Caco-2 (cell line): ENCODE data around the gene APIP. TPM values are rescaled to one million over a fixed set of nuclear protein-coding genes. Genes with fewer than 3 reads are reported as not detected.
"Not testable (repeated sequence)": the region's sequence is repeated elsewhere in the genome, so short reads cannot be mapped to it uniquely, and the experiment has no call there.

ENCODE experiments used
- BruUV-seq: library from RNA; stranded (reverse); fragments of 400-500 nt; replicated peaks from 2 replicates; lab custom pipeline; 2021; lab: Mats Ljungman, UMichigan
- CTCF ChIA-PET: fragments of 300-600 bp; sonication (Branson Sonifier 250); formaldehyde crosslinking; loops from one replicate; lab custom pipeline; 2022; ENCODE audit warnings: antibody characterized with exemption; lab: Charles Lee
- POLR2A ChIA-PET: fragments of 300-600 bp; sonication (Branson Sonifier 250); formaldehyde crosslinking; loops from one replicate; lab custom pipeline; 2022; ENCODE audit warnings: antibody characterized with exemption; lab: Charles Lee
- DNase-seq, 2 experiments: peaks; one replicate each; pipeline versions ENCODE4 v3.0.0 to v3.0.0-alpha.2; 2020 to 2022
- H3K27me3 ChIP-seq: replicated peaks from 2 replicates; pipeline ENCODE4 v1.6.0; 2011; ENCODE audit warnings: low read length; ENCODE audit not compliant: control insufficient read depth, insufficient read depth
- H3K36me3 ChIP-seq: 2 replicates; pipeline ENCODE4 v1.5.1; 2011; ENCODE audit warnings: low read length; ENCODE audit not compliant: control insufficient read depth, insufficient read depth
- H3K4me1 ChIP-seq: fragments of 250-450 bp; sonication (Bioruptor Pico); 2 replicates; pipeline ENCODE4 v1.5.1; 2020; ENCODE audit warnings: mild to moderate bottlenecking
- H3K4me3 ChIP-seq: 2 replicates; pipeline ENCODE4 v1.5.1; 2011; ENCODE audit warnings: low read depth, mild to moderate bottlenecking, control low read depth, low read length
- H3K9me3 ChIP-seq: fragments of 250-450 bp; sonication (Bioruptor Pico); 2 replicates; pipeline ENCODE4 v1.5.1; 2020; ENCODE audit warnings: mild to moderate bottlenecking, moderate library complexity
- H3K27ac Mint-ChIP-seq: one replicate; pipeline ENCODE4 v1.8.0; 2022; ENCODE audit warnings: mixed read lengths; ENCODE audit not compliant: unreplicated experiment
- H3K27me3 Mint-ChIP-seq: one replicate; pipeline ENCODE4 v1.8.0; 2022; ENCODE audit warnings: mixed read lengths; ENCODE audit not compliant: insufficient read depth, unreplicated experiment
- H3K36me3 Mint-ChIP-seq: one replicate; pipeline ENCODE4 v1.8.0; 2022; ENCODE audit warnings: mild to moderate bottlenecking, mixed read lengths; ENCODE audit not compliant: insufficient read depth, unreplicated experiment
- H3K4me1 Mint-ChIP-seq: one replicate; pipeline ENCODE4 v1.8.0; 2022; ENCODE audit warnings: low read depth, mixed read lengths; ENCODE audit not compliant: unreplicated experiment
- H3K4me3 Mint-ChIP-seq: one replicate; pipeline ENCODE4 v1.8.0; 2022; ENCODE audit warnings: mild to moderate bottlenecking, moderate library complexity, mixed read lengths; ENCODE audit not compliant: unreplicated experiment
- H3K9me3 Mint-ChIP-seq: one replicate; pipeline ENCODE4 v1.8.0; 2022; ENCODE audit warnings: mixed read lengths; ENCODE audit not compliant: unreplicated experiment
- CTCF ChIP-seq, 2 experiments: fragments of 200-600 bp in 1 of 2; IDR thresholded peaks; 1 replicate in 1 of 2; 2 replicates in 1 of 2; pipeline versions ENCODE4 v1.5.1 to v1.8.0; 2011 to 2022; ENCODE audit warnings: antibody characterized with exemption in 1 of 2, control low read depth in 1 of 2, inconsistent platforms in 1 of 2, low read depth in 1 of 2, low read length in 1 of 2, mild to moderate bottlenecking in 1 of 2, moderate library complexity in 1 of 2; ENCODE audit not compliant: insufficient read depth in 1 of 2, severe bottlenecking in 1 of 2, unreplicated experiment in 1 of 2
- intact Hi-C: fragments of 100-400 bp; cut with micrococcal nuclease; formaldehyde crosslinking; loops from one replicate; pipeline ENCODE4 v1.10.0; 2022; ENCODE audit not compliant: unreplicated experiment
- total RNA-seq: library from RNA; stranded (reverse); gene quantifications from 2 replicates; pipeline ENCODE4 v1.2.3, GENCODE V29; 2022

APIP gene
- total RNA-seq, 1 experiment from 2014 or later = 19.8 TPM

DNA sequence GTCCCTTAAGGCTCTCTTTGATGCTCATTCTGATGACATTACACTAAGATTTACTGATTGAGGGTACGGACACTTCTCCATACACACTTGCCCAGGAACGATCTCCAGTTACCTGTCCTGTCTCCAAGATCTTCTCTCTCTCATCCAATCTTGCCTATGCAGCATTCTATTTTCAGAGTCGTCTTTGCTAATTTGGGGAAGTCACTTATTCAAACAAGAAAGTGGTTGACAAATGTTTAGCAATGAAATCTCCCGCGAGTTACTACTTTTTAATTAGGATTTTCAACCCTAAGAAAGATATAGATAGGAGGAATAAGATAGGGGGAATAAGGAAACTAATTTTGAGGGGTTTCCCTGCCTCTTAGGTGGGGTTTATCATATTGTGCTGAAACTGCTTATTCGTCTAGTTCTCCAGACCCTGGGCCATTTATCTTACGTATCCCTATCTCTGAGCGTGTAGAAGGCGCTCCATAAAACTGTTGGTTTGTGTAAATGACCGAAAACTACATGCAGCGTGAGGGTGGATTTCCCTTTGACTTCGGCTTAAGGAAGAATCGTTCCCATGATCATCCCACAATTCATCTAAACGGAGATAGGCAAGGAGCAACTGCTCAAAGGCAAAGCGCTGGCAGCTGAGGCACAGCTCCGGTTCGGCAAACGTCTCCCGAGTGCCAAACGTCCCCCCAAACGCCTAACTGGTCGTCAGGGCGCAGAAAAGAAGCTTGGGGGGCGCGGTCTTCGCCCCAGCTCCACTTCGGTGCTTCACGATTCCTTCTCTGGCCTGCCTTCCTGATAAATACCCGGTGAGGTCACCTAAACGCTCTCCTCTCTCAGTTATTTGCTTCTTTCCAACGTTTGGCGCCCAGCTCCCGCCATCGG, 804 bp downstream of the APIP start:
- Mint-ChIP-seq H3K27ac (peak overlapping the region; percentile 100), H3K4me3 (peak overlapping the region; percentile 100), H3K27me3 (no peaks in the 10 kb centered on the region), H3K4me1 (peaks cover 12% of the 10 kb centered on the region), H3K36me3 (peaks cover 12% of the 10 kb centered on the region), H3K9me3 (no peaks in the 10 kb centered on the region)
- POLR2A ChIA-PET = interaction anchor here (0.5 to 1.0 kb wide), 4 partner anchors 15 to 275 kb away, joined by 3 to 4 read pairs (median 3); no protein-coding TSS in a partner anchor
- H3K27me3 ChIP-seq = no peaks in the 10 kb centered on the region
- peak overlapping the region; percentile 95 for H3K4me3 ChIP-seq
- peaks cover 7% of the 10 kb centered on the region; the same call in 1 of the 2 replicates for H3K4me1 ChIP-seq
- DNase-seq = no peak
- intact Hi-C loops = loop anchor here (1.0 kb wide), 2 partner anchors 15 to 315 kb away; no protein-coding TSS in a partner anchor
- TF ChIP-seq CTCF (IDR thresholded peaks at IDR 0.05; ENCODE audit: insufficient read depth in 1 of 2, low read depth in 1 of 2, low read length in 1 of 2, severe bottlenecking in 1 of 2, unreplicated experiment in 1 of 2) = no peak
- CTCF ChIA-PET = interaction anchor here (0.6 to 1.0 kb wide), 4 partner anchors 18 to 495 kb away, joined by 3 to 5 read pairs (median 4); no protein-coding TSS in a partner anchor
- no peaks in the 10 kb centered on the region for H3K36me3 ChIP-seq
- H3K9me3 ChIP-seq = no peaks in the 10 kb centered on the region
- TSS peak; percentile 69 for BruUV-seq

DNA sequence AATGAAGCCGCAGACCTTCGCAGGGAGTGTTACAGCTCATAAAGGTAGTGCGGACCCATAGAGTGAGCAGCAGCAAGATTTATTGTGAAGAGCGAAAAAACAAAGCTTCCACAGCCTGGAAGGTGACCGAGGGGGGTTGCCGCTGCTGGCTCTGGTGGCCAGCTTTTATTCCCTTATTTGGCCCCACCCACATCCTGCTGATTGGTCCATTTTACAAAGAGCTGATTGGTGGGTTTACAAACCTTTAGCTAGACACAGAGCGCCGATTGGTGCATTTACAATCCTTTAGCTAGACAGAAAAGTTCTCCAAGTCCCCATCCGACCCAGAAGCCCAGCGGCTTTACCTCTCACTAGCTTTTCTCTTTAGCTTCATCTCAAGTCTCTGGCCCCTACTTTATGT, 2.6 kb downstream of the APIP start:
- CTCF ChIA-PET, intact Hi-C loops, DNase-seq, H3K4me3 ChIP-seq, POLR2A ChIA-PET, H3K9me3 Mint-ChIP-seq, BruUV-seq, H3K27me3 ChIP-seq, H3K27ac Mint-ChIP-seq, H3K36me3 Mint-ChIP-seq, H3K27me3 Mint-ChIP-seq, H3K4me1 Mint-ChIP-seq, H3K4me1 ChIP-seq, H3K9me3 ChIP-seq, H3K36me3 ChIP-seq, H3K4me3 Mint-ChIP-seq: not testable (repeated sequence)

DNA sequence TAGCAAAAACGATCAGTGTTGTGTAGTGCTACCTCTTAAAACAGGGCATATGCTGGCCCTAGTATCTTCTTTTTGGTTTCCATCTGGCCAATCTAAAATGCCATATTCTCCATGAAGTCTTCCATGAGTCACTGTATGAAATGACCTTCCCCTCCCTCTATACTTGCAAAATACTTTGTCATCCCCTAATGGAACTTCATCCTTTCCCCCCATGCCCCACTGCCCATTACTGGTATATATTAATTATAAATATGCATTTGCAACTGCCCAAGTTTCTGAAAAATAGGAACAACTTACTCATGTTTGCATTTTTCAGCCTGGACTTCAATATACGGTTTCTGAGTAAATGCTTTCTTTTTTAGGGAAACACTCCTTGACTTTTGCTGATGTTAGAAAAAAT, 4.5 kb downstream of the APIP start:
- Mint-ChIP-seq H3K4me1 (no peaks in the 10 kb centered on the region), H3K36me3 (peaks cover 4% of the 10 kb centered on the region), H3K9me3 (no peaks in the 10 kb centered on the region), H3K27ac (no peak overlapping the region), H3K4me3 (no peak overlapping the region), H3K27me3 (no peaks in the 10 kb centered on the region)
- CTCF ChIA-PET = no interaction called here
- no peaks in the 10 kb centered on the region for H3K27me3 ChIP-seq
- no peaks in the 10 kb centered on the region for H3K9me3 ChIP-seq
- BruUV-seq = no TSS peak
- TF ChIP-seq CTCF (IDR thresholded peaks at IDR 0.05; ENCODE audit: insufficient read depth in 1 of 2, low read depth in 1 of 2, low read length in 1 of 2, severe bottlenecking in 1 of 2, unreplicated experiment in 1 of 2) = no peak
- 0 out of 2 replicates have a peak, but pooled peaks cover 3% of the 10 kb centered on the region for H3K4me1 ChIP-seq
- H3K36me3 ChIP-seq = no peaks in the 10 kb centered on the region
- POLR2A ChIA-PET = no interaction called here
- intact Hi-C loops = no loop called here
- no peak for DNase-seq
- no peak overlapping the region for H3K4me3 ChIP-seq
